Trophoblast cell (in vitro differentiated cells and primary cell): Measurements from ENCODE around the gene DYRK1B.

Source experiments
- DNase-seq, 2 donors: peaks; one replicate each; pipeline ENCODE4 v3.0.0-alpha.2; 2016
- H2AFZ ChIP-seq: 2 replicates; pipeline ENCODE4 v1.6.1; 2013; ENCODE audit warnings: low read length, moderate library complexity, mild to moderate bottlenecking; ENCODE audit not compliant: insufficient read depth, poor library complexity
- H2AK5ac ChIP-seq: 2 replicates; pipeline ENCODE4 v1.6.1; 2013; ENCODE audit warnings: mild to moderate bottlenecking, low read length
- H2BK120ac ChIP-seq: 2 replicates; pipeline ENCODE4 v1.6.1; 2013; ENCODE audit warnings: low read length, mild to moderate bottlenecking, moderate library complexity; ENCODE audit not compliant: insufficient read depth, poor library complexity
- H2BK12ac ChIP-seq: 2 replicates; pipeline ENCODE4 v1.6.1; 2013; ENCODE audit warnings: mild to moderate bottlenecking, low read length, moderate library complexity
- H2BK5ac ChIP-seq: 2 replicates; pipeline ENCODE4 v1.6.1; 2013; ENCODE audit warnings: low read length, low read depth, moderate library complexity, mild to moderate bottlenecking; ENCODE audit not compliant: poor library complexity
- H3K14ac ChIP-seq: 2 replicates; pipeline ENCODE4 v1.6.1; 2013; ENCODE audit warnings: mild to moderate bottlenecking, low read length
- H3K18ac ChIP-seq: 2 replicates; pipeline ENCODE4 v1.6.1; 2013; ENCODE audit warnings: mild to moderate bottlenecking, low read length
- H3K23ac ChIP-seq: 2 replicates; pipeline ENCODE4 v1.6.1; 2013; ENCODE audit warnings: low read length
- H3K27ac ChIP-seq: 2 replicates; pipeline ENCODE4 v1.5.1; 2013; ENCODE audit warnings: low read depth, mild to moderate bottlenecking, inconsistent platforms, low read length, moderate library complexity
- H3K27me3 ChIP-seq: 2 replicates; pipeline ENCODE4 v1.6.1; 2013; ENCODE audit warnings: inconsistent platforms, mild to moderate bottlenecking, low read length, moderate library complexity; ENCODE audit not compliant: insufficient read depth
- H3K36me3 ChIP-seq, 2 experiments: 1 replicate in 1 of 2; 2 replicates in 1 of 2; pipeline ENCODE4 v1.6.1; 2013; ENCODE audit warnings: low read length in 2 of 2, mild to moderate bottlenecking in 2 of 2, moderate library complexity in 1 of 2; ENCODE audit not compliant: insufficient read depth in 2 of 2, control insufficient read depth in 1 of 2
- H3K4ac ChIP-seq: 2 replicates; pipeline ENCODE4 v1.6.1; 2013; ENCODE audit warnings: low read depth, mild to moderate bottlenecking, low read length, moderate library complexity
- H3K4me1 ChIP-seq, 2 experiments: 1 replicate in 1 of 2; 2 replicates in 1 of 2; pipeline ENCODE4 v1.6.1; 2013; ENCODE audit warnings: low read length in 2 of 2, mild to moderate bottlenecking in 2 of 2, moderate library complexity in 1 of 2; ENCODE audit not compliant: insufficient read depth in 2 of 2, control insufficient read depth in 1 of 2
- H3K4me2 ChIP-seq: 2 replicates; pipeline ENCODE4 v1.6.1; 2013; ENCODE audit warnings: inconsistent platforms, mild to moderate bottlenecking, low read length, moderate library complexity
- H3K4me3 ChIP-seq: 2 replicates; pipeline ENCODE4 v1.5.1; 2013; ENCODE audit warnings: mild to moderate bottlenecking, low read depth, low read length, inconsistent platforms
- H3K79me1 ChIP-seq: one replicate; pipeline ENCODE4 v1.6.1; 2013; ENCODE audit warnings: low read length
- H3K79me2 ChIP-seq: 2 replicates; pipeline ENCODE4 v1.6.1; 2013; ENCODE audit warnings: low read length, mild to moderate bottlenecking; ENCODE audit not compliant: control insufficient read depth, insufficient read depth, poor library complexity
- H3K9ac ChIP-seq: 2 replicates; pipeline ENCODE4 v1.6.1; 2013; ENCODE audit warnings: mild to moderate bottlenecking, low read length
- H3K9me3 ChIP-seq: 2 replicates; pipeline ENCODE4 v1.6.1; 2013; ENCODE audit warnings: low read depth, mild to moderate bottlenecking, control low read depth, inconsistent platforms, low read length; ENCODE audit not compliant: insufficient read depth
- H4K12ac ChIP-seq: 2 replicates; pipeline ENCODE4 v1.6.1; 2013; ENCODE audit warnings: low read depth, mild to moderate bottlenecking, low read length, moderate library complexity
- H4K8ac ChIP-seq: 2 replicates; pipeline ENCODE4 v1.6.1; 2013; ENCODE audit warnings: low read depth, mild to moderate bottlenecking, low read length, moderate library complexity
- H4K91ac ChIP-seq: one replicate; pipeline ENCODE4 v1.6.1; 2013; ENCODE audit warnings: low read depth, mild to moderate bottlenecking, low read length, moderate library complexity
- WGBS: extraction: QIAGEN DNeasy Blood & Tissue Kit; methylation state at CpG from one replicate; pipeline ENCODE4 v1.1.7; 2013; ENCODE audit warnings: missing lambda C conversion rate; ENCODE audit not compliant: insufficient read length, insufficient coverage; ENCODE audit errors: extremely low coverage; 5-methylcytosine and 5-hydroxymethylcytosine counted together

Gene DYRK1B

GRCh38 chr19:39867952-39868351 is 34.0 kb upstream of the DYRK1B start:
- WGBS = no CpG with 5 or more reads among the region's 6 CpGs
- Histone ChIP-seq H3K4me3 (no peak overlapping the region), H3K4me1 (no peaks in the 10 kb centered on the region), H4K12ac (no peak overlapping the region), H3K23ac (no peak overlapping the region), H2AFZ (no peak overlapping the region), H3K9ac (no peak overlapping the region), H3K18ac (no peak overlapping the region), H3K36me3 (no peaks in the 10 kb centered on the region), H3K14ac (no peak overlapping the region), H3K79me2 (no peaks in the 10 kb centered on the region), H3K4ac (no peak overlapping the region), H4K91ac (no peak overlapping the region), H3K9me3 (peaks cover 3% of the 10 kb centered on the region), H3K27ac (no peak overlapping the region), H3K27me3 (no peaks in the 10 kb centered on the region), H3K79me1 (no peaks in the 10 kb centered on the region), H4K8ac (no peak overlapping the region), H2AK5ac (no peak overlapping the region), H2BK5ac (no peak overlapping the region), H2BK120ac (no peak overlapping the region), H3K4me2 (no peak overlapping the region), H2BK12ac (no peak overlapping the region)
- DNase-seq = no peak

DNA sequence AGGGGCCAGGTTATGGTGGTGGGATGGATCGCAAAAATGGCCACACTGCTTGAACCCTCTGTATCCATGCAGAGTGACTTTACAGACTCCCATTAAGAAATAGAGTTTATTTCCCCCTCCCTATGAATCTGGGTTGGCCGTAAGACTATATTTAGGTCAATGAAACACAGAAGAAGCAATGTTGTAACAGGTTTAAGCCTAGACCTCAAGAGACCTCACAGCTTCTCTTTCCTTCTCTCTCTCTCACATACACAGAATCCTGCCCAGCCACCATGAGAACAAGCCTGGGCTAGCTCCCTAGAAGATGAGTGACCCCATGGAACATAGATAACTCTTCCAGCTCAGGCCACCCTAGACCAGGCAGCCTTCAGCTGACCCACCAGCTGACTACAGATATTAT is 33.2 kb upstream of the DYRK1B start:
- H4K12ac ChIP-seq = no peak overlapping the region
- no peak overlapping the region for H3K4me2 ChIP-seq
- no peaks in the 10 kb centered on the region for H3K79me2 ChIP-seq
- H2BK120ac ChIP-seq = no peak overlapping the region
- H4K8ac ChIP-seq = no peak overlapping the region
- no peak overlapping the region for H3K4me3 ChIP-seq
- H3K14ac ChIP-seq = no peak overlapping the region
- no CpG with 5 or more reads among the region's 2 CpGs for WGBS
- H2BK5ac ChIP-seq = no peak overlapping the region
- H3K18ac ChIP-seq = no peak overlapping the region
- H3K27ac ChIP-seq = no peak overlapping the region
- no peak overlapping the region for H2AFZ ChIP-seq
- H3K23ac ChIP-seq = no peak overlapping the region
- no peak overlapping the region for H3K4ac ChIP-seq
- no peaks in the 10 kb centered on the region for H3K27me3 ChIP-seq
- no peak overlapping the region for H2BK12ac ChIP-seq
- H4K91ac ChIP-seq = no peak overlapping the region
- DNase-seq = no peak
- peaks cover 3% of the 10 kb centered on the region for H3K9me3 ChIP-seq
- no peaks in the 10 kb centered on the region for H3K79me1 ChIP-seq
- no peaks in the 10 kb centered on the region for H3K4me1 ChIP-seq
- H2AK5ac ChIP-seq = no peak overlapping the region
- no peak overlapping the region for H3K9ac ChIP-seq
- H3K36me3 ChIP-seq = no peaks in the 10 kb centered on the region

- Histone ChIP-seq H3K4ac (no peak overlapping the region), H3K27ac (no peak overlapping the region), H2AFZ (no peak overlapping the region), H3K14ac (no peak overlapping the region), H4K8ac (no peak overlapping the region), H3K79me1 (no peaks in the 10 kb centered on the region), H3K18ac (no peak overlapping the region), H3K23ac (no peak overlapping the region), H4K12ac (no peak overlapping the region), H4K91ac (no peak overlapping the region), H3K27me3 (no peaks in the 10 kb centered on the region), H3K4me1 (no peaks in the 10 kb centered on the region), H3K9me3 (peaks cover 3% of the 10 kb centered on the region), H2BK12ac (no peak overlapping the region), H3K9ac (no peak overlapping the region), H2AK5ac (no peak overlapping the region), H3K79me2 (no peaks in the 10 kb centered on the region), H2BK5ac (no peak overlapping the region), H3K4me2 (no peak overlapping the region), H3K4me3 (no peak overlapping the region), H2BK120ac (no peak overlapping the region), H3K36me3 (no peaks in the 10 kb centered on the region)
- no peak for DNase-seq
- WGBS = no CpG with 5 or more reads among the region's 5 CpGs
Observed at GRCh38 chr19:39865953-39866352, 32.0 kb upstream of the DYRK1B start.

- Histone ChIP-seq H3K27ac (no peak overlapping the region), H3K14ac (no peak overlapping the region), H3K4me2 (no peak overlapping the region), H3K4ac (no peak overlapping the region), H2BK5ac (no peak overlapping the region), H3K27me3 (no peaks in the 10 kb centered on the region), H3K23ac (no peak overlapping the region), H4K8ac (no peak overlapping the region), H4K91ac (no peak overlapping the region), H3K9ac (no peak overlapping the region), H3K79me1 (no peaks in the 10 kb centered on the region), H2BK120ac (no peak overlapping the region), H3K18ac (no peak overlapping the region), H2AFZ (no peak overlapping the region), H4K12ac (no peak overlapping the region), H2AK5ac (no peak overlapping the region), H3K9me3 (peaks cover 3% of the 10 kb centered on the region), H3K4me3 (no peak overlapping the region), H3K79me2 (no peaks in the 10 kb centered on the region), H3K4me1 (no peaks in the 10 kb centered on the region), H3K36me3 (no peaks in the 10 kb centered on the region), H2BK12ac (no peak overlapping the region)
- DNase-seq = no peak
- WGBS = no CpG with 5 or more reads among the region's 2 CpGs
Observed at GRCh38 chr19:39865186-39865585, 31.2 kb upstream of the DYRK1B start.
